Measurements from ENCODE around the gene GRAMD1B. TPM values are rescaled to one million over a fixed set of nuclear protein-coding genes. Genes with fewer than 3 reads are reported as not detected.

Gene GRAMD1B
- total RNA-seq, 1 experiment from 2014 or later = 12.7 TPM

DNA sequence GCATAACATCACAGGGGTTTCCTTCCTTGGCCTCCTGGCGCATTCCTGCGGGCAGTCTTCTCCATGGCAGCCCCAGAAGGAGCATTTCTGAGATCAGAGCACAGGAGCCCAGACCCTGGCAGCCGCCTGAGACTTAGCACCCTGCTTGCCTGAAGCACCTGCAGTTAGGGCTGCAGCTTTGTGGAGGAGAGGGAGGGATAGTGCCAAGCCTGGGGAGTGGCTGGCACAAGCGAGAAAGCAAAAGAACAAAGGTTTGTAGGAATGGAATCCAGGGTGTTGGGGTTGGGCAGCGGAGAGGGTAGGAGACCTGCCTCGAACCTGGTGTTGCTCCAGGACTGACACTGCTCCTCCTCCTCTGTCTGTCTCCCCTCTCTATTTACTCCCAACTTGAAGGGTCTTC is 157.5 kb downstream of the GRAMD1B start (continued):
- TF ChIP-seq POLR2A (IDR thresholded peaks at IDR 0.05; ENCODE audit: borderline replicate concordance, extremely low read depth, insufficient read depth, insufficient read length) = no peak
- no peak for TF ChIP-seq FOSL1 (IDR thresholded peaks at IDR 0.05; ENCODE audit: low read depth)
- no peak for TF ChIP-seq POLR2AphosphoS5 (IDR thresholded peaks at IDR 0.05; ENCODE audit: low read depth, low read length)
- TF ChIP-seq REST (IDR thresholded peaks at IDR 0.05; ENCODE audit: low read depth) = no peak
- no peak for TF ChIP-seq SP1 (IDR thresholded peaks at IDR 0.05; ENCODE audit: low read depth)

GRCh38 chr11:123588117-123588863 is 158.2 kb downstream of the GRAMD1B start:
- Histone ChIP-seq H2AFZ (ENCODE audit: low read depth, low read length, poor library complexity, severe bottlenecking) (no peak overlapping the region), H3K9me2 (ENCODE audit: insufficient read depth) (no peaks in the 10 kb centered on the region), H4K20me1 (ENCODE audit: insufficient read depth) (no peaks in the 10 kb centered on the region), H3K4me2 (ENCODE audit: low read length) (no peak overlapping the region), H3K4me3 (replicated peaks in 1 of 2; ENCODE audit: low read depth in 1 of 2, low read length in 2 of 2) (no peak overlapping the region), H3K27me3 (ENCODE audit: insufficient read depth, low read length) (no peaks in the 10 kb centered on the region), H3K9me3 (ENCODE audit: control insufficient read depth in 1 of 2, insufficient read depth in 1 of 2, low read depth in 1 of 2, low read length in 2 of 2) (no peaks in the 10 kb centered on the region), H3K79me2 (ENCODE audit: insufficient read depth, low read length) (no peaks in the 10 kb centered on the region), H3K4me1 (ENCODE audit: control insufficient read depth in 1 of 2, insufficient read depth in 2 of 2, low read length in 2 of 2) (peaks cover 12 to 13% of the 10 kb centered on the region in 2 experiments), H3K9ac (ENCODE audit: low read length) (no peak overlapping the region), H3K36me3 (ENCODE audit: control insufficient read depth in 1 of 2, insufficient read depth in 2 of 2, low read length in 2 of 2) (no peaks in the 10 kb centered on the region), H3K27ac (ENCODE audit: low read depth, low read length) (no peak overlapping the region)
- TF ChIP-seq JUND (IDR thresholded peaks at IDR 0.05) = no peak
- no peak for TF ChIP-seq EGR1 (IDR thresholded peaks at IDR 0.05; ENCODE audit: low read depth)
- no peak for TF ChIP-seq CEBPB (IDR thresholded peaks at IDR 0.05; ENCODE audit: low read depth)
- no peak for TF ChIP-seq FOSL1 (IDR thresholded peaks at IDR 0.05; ENCODE audit: low read depth)
- TF ChIP-seq EZH2 (IDR thresholded peaks at IDR 0.05) = no peak
- TF ChIP-seq POLR2AphosphoS5 (IDR thresholded peaks at IDR 0.05; ENCODE audit: low read depth, low read length) = no peak
- TF ChIP-seq CTCF (IDR thresholded peaks at IDR 0.05 in 2 of 3, conservative IDR thresholded peaks at IDR 0.05 in 1 of 3; ENCODE audit: borderline replicate concordance in 1 of 3, insufficient read depth in 1 of 3, low read depth in 2 of 3, low read length in 2 of 3) = no peak
- no peak for TF ChIP-seq SP1 (IDR thresholded peaks at IDR 0.05; ENCODE audit: low read depth)
- no peak for TF ChIP-seq ZNF274 (IDR thresholded peaks at IDR 0.05; ENCODE audit: low read depth, low read length)
- no peak for TF ChIP-seq ELF1 (IDR thresholded peaks at IDR 0.05; ENCODE audit: borderline replicate concordance, low read depth)
- no peak for TF ChIP-seq TCF7L2 (IDR thresholded peaks at IDR 0.05; ENCODE audit: borderline replicate concordance, extremely low read depth, insufficient read depth, insufficient read length)
- TF ChIP-seq EZH2phosphoT487 (IDR thresholded peaks at IDR 0.05; ENCODE audit: borderline replicate concordance) = no peak
- no peak for TF ChIP-seq ATF3 (IDR thresholded peaks at IDR 0.05)
- no peak for TF ChIP-seq ZFX (IDR thresholded peaks at IDR 0.05)
- TF ChIP-seq, protein P1, sequence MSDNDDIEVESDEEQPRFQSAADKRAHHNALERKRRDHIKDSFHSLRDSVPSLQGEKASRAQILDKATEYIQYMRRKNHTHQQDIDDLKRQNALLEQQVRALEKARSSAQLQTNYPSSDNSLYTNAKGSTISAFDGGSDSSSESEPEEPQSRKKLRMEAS (IDR thresholded peaks at IDR 0.05) = no peak
- no peak for TF ChIP-seq SRF (IDR thresholded peaks at IDR 0.05; ENCODE audit: low read depth)
- TF ChIP-seq RAD21 (IDR thresholded peaks at IDR 0.05; ENCODE audit: low read depth) = no peak
- TF ChIP-seq CBX3 (IDR thresholded peaks at IDR 0.05; ENCODE audit: low read depth) = no peak
- TF ChIP-seq YY1 (IDR thresholded peaks at IDR 0.05; ENCODE audit: extremely low read depth, insufficient replicate concordance, low read depth, low read length) = no peak
- intact Hi-C loops (cut with micrococcal nuclease) = no loop called here
- no TSS peak for BruUV-seq (replicated peaks)
- DNase-seq (ENCODE audit: low read depth, low spot score) = no peak
- RAD21 ChIA-PET (ENCODE audit: low non-redundant PET in 1 of 2, low total read pairs in 2 of 2, uncharacterized antibody in 2 of 2, unreplicated experiment in 2 of 2) = interaction anchor here in 1 of 2 experiments (0.6 kb wide), 1 partner anchor 206 kb away, joined by 3 read pairs; no protein-coding TSS in a partner anchor
- ATAC-seq = no peak
- POLR2A ChIA-PET = no interaction called here
- CTCF ChIA-PET = no interaction called here
